ENCODE measurements around the gene STAT3.
A peak's percentile ranks its signal among the peaks of the same experiment; 100 is the strongest.
"Not testable (repeated sequence)": the region's sequence is repeated elsewhere in the genome, so short reads cannot be mapped to it uniquely, and the experiment has no call there.

STAT3 gene

DNA sequence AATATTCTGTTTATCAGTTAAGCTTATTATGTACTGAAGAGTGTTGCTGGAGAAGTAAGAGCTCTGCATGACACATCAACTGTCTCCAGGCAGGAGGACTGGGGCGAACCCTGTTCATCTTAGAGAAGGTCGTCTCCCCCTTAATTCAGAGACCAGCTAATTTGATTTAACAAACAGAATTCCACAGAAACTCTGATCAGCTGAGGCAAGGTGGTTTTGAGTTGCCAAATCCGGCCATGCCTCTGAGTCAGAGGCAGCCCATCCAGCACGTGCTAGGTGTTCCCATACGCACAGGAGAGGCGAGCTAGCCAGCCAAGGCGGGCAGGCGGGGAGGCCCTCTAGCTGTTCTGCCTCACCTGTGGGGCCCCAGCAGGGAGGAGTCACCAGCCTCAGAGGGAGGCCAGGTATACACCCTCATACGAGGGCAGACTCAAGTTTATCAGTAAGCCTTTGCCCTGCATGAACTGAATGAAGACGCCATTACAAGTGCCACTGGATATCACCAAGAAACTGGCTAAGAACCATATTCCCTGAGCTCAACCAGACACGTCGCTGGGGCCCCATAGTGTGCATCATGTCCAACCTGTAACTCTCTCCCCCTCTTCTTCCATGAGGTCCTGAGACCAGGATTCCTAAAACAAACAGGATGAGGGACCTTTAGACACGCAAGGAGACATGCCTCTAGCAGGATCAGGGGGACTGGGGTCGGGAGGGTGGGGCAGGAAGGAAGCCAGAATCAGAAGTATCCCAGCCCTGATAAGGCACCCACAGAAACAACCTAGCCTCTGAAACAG is 74.3 kb downstream of the STAT3 start:
- DNase-seq (ENCODE audit: low spot score) = no peak

DNA sequence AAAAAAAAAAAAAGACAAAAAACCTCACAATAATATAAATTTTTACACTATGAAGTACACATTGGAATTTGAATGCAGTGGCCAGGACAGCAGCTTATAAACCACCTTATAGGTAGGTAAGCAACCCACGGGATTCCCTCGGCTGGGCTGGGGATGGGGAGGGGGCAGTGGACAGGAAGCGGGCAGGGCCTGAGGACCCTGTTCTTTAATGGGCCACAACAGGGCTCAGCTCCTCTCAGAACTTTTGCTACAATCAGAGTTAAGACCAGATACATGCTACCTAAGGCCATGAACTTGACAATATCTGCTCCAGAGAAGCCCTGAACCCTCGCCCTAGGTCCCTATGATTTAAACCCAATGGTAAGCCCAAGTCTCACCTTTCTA is 74.9 kb downstream of the STAT3 start:
- DNase-seq (ENCODE audit: low spot score) = no peak

DNA sequence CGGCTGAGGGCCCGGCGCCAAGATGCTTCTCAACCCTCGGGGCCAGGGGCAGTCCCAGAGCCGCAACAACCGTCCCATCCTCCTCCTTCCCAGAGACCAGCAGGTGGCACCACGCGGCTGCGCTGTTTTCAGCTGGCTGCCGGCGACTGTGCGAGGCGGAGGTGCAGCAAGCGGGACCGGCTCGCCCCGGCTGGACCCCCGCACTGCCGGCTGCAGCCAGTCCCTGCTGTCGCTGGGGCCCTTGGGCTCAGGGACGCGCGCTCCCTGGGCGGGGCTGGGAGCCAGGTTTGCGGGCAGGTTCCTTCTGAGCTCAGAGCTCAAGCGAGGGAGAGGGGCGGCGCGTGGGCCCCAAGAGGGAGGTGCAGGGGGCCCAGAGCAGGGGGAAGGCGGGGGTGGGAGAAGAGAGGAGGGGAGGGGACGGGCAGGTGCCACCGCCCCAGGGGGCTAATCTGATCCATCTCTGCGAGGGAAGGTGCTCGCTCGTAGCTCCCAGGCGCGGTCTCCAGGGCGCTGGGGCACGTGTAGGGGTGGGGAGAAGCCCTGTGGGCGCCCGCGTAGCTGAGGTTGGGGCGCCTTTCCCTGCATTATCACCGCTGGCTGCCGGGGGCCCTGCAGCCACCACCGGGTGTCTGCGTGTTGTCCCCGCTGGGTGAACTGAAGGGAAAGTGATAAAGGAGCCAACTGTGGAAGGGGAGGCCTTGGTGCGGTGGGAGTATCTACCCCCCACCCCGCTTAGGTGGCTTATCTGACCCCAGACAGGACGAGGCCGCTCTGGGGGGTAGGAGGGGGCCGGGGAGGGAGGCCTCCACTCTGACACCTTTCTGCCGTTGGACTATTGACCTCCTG is 75.7 kb downstream of the STAT3 start:
- DNase-seq (ENCODE audit: low spot score) = peak; percentile 78

DNA sequence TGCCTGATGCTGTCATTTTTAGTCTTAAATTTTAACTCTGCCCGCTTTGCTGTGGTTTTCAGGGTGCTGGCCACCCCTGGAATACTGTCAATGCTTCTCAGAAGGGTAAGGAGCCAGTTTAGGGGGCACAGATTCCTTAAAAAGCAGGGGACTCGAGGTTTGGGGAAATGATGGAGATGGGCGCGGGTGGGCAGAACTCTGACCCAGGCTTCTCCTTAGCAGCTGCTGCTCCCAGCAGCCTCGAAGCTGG is 76.3 kb downstream of the STAT3 start:
- DNase-seq (ENCODE audit: low spot score) = no peak

DNA sequence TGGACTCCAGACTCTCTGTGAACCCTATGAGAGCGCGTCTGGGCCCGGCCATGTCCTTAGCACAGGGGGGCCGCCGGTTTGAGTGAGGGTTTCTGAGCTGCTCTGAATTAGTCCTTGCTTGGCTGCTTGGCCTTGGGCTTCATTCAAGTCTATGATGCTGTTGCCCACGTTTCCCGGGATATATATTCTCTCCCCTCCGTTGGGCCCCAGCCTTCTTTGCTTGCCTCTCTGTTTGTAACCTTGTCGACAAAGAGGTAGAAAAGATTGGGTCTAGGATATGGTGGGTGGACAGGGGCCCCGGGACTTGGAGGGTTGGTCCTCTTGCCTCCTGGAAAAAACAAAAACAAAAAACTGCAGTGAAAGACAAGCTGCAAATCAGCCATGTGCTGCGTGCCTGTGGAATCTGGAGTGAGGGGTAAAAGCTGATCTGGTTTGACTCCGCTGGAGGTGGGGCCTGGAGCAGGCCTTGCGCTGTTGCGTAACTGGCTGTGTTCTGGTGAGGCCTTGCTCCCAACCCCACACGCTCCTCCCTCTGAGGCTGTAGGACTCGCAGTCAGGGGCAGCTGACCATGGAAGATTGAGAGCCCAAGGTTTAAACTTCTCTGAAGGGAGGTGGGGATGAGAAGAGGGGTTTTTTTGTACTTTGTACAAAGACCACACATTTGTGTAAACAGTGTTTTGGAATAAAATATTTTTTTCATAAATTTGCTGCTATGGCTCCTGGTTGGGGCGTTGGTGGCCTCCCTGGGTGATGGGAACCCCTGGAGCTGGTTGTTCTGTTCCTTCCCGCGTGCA is 76.8 kb downstream of the STAT3 start:
- DNase-seq (ENCODE audit: low spot score) = peak; percentile 53

DNA sequence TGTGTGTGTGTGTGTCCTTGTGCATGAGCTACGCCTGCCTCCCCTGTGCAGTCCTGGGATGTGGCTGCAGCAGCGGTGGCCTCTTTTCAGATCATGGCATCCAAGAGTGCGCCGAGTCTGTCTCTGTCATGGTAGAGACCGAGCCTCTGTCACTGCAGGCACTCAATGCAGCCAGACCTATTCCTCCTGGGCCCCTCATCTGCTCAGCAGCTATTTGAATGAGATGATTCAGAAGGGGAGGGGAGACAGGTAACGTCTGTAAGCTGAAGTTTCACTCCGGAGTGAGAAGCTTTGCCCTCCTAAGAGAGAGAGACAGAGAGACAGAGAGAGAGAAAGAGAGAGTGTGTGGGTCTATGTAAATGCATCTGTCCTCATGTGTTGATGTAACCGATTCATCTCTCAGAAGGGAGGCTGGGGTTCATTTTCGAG is 77.4 kb downstream of the STAT3 start:
- no peak for DNase-seq (ENCODE audit: low spot score)

DNA sequence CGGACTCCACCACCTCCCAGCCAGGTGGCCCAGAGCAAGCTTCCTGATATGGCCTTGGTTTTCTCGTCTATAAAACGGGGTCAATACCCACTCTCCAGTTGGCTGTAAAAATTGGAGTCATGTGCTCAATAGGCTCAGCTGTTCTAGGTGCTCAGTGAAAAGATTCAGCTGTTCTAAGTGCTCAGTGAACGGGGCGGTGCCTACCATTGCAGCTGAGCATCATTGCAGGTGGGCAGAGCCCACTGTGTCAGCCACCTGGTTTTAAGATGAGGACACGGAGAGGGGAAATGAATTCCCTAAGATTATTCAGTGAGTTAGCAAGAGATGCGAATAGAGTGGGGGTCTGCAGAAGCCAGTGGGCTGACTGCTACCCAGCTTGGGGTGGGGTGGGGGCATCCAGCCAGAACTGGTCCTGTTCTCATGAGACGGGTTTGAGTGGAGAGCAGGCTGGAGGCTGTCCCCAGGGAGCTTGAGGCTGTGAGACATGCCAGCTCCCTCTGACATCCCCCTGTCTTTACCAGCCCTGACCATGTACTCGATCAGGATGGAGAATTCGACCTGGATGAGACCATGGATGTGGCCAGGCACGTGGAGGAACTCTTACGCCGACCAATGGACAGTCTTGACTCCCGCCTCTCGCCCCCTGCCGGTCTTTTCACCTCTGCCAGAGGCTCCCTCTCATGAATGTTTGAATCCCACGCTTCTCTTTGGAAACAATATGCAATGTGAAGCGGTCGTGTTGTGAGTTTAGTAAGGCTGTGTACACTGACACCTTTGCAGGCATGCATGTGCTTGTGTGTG is 78.1 kb downstream of the STAT3 start:
- DNase-seq (ENCODE audit: low spot score) = no peak

DNA sequence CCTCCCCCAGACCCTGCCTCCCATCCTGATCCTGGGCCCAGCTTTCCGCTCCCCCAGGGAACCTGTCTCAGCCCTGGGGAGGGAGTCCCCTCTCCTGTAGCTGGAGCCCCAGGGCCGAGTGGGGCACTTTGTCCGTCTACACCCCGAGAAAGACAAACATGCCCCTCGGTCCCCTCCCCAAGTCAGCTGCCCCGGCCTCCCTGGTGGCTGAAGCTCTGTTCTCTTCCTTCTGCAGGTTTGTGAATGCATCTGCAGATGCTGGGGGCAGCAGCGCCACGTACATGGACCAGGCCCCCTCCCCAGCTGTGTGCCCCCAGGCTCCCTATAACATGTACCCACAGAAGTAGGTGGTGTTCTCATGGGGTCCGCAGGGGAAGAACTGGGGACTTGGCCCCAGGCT is 79.1 kb downstream of the STAT3 start:
- no peak for DNase-seq (ENCODE audit: low spot score)

DNA sequence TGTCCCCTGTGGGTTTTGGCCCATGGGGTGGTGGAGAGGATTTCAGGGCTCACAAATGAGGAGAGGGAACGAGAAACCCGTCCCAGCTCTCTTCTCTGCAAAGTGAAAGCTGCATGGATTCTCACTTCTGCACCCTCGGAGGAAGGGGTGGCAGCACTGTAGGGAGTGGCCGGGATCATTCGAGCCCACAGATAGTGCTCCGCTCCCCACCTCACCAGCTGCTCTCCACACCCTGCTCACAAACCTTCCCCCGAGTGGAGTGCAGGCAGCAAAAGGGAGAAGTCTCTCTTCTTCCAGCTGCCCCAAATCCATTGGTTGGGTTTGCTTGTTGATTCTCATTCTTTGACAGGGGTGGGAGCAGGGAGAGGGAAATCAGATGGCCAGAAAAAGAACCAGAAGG is 79.8 kb downstream of the STAT3 start:
- no peak for DNase-seq (ENCODE audit: low spot score)

DNA sequence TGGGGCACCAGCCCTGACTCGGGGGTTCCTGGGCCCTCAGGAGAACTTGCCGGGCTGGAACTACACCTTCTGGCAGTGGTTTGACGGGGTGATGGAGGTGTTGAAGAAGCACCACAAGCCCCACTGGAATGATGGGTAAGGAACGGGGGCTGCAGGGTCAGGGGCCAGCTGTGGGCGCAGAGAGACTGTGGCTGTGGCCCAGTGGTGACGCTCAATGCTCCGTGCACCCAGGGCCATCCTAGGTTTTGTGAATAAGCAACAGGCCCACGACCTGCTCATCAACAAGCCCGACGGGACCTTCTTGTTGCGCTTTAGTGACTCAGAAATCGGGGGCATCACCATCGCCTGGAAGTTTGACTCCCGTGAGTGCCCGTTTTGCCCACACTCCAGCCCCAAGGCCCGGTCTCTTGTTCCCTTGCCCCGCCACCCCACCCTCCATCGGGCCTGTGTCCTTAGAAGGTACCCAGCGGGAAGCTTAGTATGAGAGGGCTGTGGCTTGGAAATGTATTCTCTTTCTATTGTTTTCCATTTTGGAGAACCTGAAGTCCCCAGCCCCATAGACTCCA is 80.8 kb downstream of the STAT3 start:
- no peak for DNase-seq (ENCODE audit: low spot score)

DNA sequence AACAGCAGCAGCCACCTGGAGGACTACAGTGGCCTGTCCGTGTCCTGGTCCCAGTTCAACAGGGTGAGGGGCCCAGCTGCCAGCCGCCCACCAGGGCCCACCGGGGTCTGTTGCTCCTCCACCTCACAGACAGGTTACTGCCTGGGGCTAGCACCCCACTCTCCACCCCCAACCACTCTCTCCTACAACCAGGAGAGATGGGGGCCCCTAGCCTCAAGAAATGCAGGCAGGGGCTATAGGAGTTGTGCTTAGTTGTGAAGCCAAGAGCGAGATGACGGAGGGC is 81.9 kb downstream of the STAT3 start:
- DNase-seq (ENCODE audit: low spot score) = no peak

DNA sequence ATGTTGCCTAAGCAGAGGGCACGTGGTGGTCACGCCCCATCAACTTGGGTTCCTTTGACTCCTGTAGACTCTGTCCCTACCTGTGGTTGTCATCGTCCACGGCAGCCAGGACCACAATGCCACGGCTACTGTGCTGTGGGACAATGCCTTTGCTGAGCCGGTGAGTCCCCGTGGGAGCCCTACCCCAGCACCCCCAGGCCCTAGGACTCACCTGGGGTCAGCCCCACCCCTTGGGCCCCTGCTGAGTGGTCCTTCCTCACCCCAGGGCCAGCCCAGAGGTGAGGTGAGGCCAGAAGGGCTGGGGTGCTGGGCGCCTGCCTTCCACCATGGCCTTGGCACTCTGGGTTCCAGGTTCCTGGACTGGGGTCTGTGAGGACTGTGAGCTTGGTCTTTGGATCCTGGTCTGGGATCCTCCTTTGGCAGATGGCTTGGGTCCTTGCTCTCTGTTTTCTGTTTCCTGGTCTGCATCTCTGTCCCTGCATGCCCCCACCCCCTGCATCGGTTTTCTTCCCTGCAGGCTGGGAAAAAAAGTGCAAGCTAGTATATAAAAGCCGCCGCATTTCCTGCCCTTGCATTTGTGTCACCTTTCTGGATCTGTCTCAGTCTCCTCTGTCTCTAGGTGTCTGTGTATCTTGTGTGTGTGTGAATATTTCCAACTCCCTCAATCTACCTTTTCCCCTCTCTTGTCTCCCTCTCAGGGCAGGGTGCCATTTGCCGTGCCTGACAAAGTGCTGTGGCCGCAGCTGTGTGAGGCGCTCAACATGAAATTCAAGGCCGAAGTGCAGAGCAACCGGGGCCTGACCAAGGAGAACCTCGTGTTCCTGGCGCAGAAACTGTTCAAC is 82.5 kb downstream of the STAT3 start:
- DNase-seq (ENCODE audit: low spot score) = no peak

DNA sequence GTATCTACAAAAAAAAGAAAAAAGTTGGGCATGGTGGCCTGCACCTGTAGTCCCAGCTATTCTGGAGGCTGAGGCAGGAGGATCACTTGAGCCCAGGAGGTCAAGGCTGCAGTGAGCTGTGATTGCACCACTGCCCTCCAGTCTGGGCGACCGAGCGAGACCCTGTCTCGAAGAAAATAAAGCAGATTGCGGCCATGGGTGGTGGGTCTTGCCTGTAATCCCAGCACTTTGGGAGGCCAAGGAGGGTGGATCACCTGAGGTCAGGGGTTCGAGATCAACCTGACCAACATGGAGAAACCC is 83.3 kb downstream of the STAT3 start:
- not testable (repeated sequence) for DNase-seq (ENCODE audit: low spot score)

DNA sequence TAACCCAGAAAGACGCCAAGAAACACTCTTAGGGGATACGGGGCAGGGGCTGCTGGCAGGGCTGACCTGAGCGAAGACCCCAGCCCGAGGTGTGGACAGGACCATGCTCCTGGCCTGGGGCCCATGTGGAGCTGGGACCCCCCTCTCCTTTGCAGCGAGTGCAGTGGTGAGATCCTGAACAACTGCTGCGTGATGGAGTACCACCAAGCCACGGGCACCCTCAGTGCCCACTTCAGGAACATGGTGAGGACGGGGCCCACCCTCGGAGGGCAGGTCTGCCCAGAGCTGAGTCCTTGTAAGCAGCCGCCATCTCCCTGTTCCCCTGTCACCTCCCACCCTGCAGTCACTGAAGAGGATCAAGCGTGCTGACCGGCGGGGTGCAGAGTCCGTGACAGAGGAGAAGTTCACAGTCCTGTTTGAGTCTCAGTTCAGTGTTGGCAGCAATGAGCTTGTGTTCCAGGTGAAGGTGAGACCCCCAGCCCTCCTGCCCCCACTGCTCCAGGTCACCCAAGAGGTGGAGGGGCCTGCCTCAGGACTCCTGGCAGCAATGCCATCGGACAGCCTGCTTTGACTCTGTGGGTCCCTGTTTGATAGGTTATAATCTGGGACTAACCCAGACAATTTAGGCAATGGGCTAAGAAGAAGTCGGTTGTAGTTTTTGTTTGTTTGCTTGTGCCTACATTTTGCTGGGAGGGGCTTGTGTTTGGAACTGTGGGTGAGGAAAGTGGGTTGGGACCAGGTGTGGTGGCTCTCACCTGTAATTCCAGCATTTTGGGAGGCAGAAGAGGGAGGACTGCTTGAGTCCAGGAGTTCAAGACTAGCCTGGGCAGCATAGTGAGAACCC is 83.8 kb downstream of the STAT3 start:
- DNase-seq (ENCODE audit: low spot score) = no peak

DNA sequence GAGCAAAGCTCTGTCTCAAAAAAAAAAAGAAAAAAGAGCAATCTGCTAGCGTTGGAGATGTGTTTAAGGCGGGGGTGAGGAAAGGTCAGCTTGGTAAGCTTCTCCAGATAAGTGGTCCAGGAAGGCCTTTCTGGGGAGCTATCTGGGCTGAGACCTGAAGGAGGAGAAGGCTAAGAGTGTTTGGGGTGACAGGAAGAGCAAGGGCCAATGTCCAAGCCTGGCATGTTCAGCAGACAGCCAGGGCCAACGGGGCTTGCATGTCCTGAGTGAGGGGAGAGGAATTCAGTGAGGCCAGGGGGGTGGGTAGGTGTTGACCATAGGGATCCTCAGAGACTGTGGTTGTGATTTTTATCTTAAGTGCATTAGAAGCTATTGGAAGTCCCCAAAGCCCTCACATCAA is 84.5 kb downstream of the STAT3 start:
- DNase-seq (ENCODE audit: low spot score) = no peak

DNA sequence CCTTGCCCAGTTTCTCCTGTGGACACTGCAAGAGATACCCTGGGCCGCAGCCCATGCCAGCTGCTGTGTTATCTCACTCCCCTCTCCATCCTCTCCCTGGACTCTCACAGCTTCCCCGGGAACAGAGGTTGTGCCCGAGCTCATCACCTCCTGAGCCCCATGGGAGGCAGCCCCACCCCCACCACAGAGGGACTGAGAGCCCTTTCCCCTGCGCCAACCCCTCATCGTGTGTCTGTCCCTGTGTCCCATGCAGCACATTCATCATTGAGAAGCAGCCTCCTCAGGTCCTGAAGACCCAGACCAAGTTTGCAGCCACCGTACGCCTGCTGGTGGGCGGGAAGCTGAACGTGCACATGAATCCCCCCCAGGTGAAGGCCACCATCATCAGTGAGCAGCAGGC is 87.2 kb downstream of the STAT3 start:
- no peak for DNase-seq (ENCODE audit: low spot score)

DNA sequence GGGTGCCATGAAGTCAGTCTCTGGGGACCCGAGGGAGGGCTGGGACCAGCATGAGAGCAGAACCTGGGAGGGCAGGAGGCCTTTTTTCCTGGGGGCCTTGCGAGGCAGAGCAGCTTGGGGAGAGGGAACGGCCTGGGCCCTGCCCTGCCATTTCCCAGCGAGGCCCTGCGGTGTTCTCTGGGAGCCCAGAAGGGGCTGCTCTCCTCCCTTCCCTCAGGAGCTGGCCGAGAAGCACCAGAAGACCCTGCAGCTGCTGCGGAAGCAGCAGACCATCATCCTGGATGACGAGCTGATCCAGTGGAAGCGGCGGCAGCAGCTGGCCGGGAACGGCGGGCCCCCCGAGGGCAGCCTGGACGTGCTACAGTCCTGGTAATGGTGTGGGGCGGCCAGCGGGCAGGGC is 88.3 kb downstream of the STAT3 start:
- not testable (repeated sequence) for DNase-seq (ENCODE audit: low spot score)

DNA sequence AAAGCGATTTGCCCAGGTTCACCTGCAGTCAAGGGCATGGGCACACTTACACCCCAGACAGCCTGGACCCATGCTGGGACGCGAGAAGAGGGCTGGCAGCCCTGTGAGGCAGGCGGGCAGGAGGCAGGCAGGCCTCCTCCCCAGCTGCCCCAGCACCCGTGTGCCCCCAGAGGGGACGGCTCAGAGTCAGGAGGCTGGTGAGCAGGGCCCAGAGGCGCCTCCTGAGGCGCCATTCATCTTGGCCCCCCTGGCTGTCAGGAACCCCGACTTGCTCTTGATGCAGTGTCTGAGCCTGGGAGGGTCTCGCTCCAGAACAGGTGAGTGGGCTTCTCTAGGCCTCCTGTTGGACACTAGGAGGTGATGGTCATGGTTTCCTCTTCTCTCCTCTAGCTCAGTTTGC is 88.9 kb downstream of the STAT3 start:
- DNase-seq (ENCODE audit: low spot score) = not testable (repeated sequence)

DNA sequence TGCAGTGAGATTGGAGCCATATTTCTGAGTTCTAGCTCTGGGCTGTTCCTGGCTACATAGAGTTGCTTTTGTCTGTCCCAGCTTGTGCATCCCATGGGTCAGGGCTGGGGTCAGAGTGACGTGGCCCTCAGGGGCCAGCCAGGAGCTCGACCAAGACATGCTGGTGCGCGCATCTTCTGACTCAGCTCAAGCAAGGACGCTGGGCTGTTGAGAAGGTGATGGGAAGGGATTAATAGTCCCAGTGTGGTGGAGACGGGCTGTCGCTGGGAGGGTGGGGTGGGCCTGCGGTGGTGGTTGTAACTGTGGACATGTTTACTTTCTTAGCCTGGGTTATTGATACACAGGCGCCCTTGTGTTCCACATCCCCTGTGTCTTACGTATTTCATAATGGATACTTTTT is 90.5 kb downstream of the STAT3 start:
- DNase-seq (ENCODE audit: low spot score) = not testable (repeated sequence)

DNA sequence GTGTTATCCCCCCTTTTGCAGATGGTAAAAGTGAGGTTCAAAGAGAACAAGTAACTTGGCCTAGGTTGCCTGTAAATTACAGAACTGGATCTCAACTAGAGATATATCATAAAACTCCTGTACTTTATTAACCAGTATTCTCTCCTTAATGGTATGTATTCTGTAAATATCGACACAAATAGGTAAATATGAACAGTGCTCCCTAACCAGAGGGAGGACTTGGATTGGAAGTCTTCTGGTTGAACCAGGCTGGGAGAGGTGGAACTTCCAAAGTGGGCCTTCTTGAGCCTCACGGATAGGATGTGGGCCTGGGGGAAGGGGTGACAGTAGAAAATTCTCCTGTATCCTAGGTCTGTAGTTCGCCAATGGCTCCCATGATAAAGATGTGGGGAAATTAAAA is 92.2 kb downstream of the STAT3 start:
- DNase-seq (ENCODE audit: low spot score) = no peak

Data from cerebellar cortex (tissue), 1 donor.